IMR-90 (cell line): ENCODE results near the gene HDHD3. TPM values are rescaled to one million over a fixed set of nuclear protein-coding genes. Genes with fewer than 3 reads are reported as not detected.

Experiments
- ATAC-seq: fragments of 200-7000 bp; cut with Tn5 transposase; 2 replicates; pipeline ENCODE4 v1.9.1; 2020; ENCODE audit warnings: low read depth, mild to moderate bottlenecking, moderate library complexity
- BruUV-seq: library from RNA; stranded (reverse); fragments of 400-500 nt; replicated peaks from 2 replicates; lab custom pipeline; 2021; lab: Mats Ljungman, UMichigan
- CTCF ChIA-PET: fragments of 300-600 bp; formaldehyde crosslinking; extraction: SDS; loops from one replicate; lab custom pipeline; 2021; ENCODE audit warnings: antibody characterized with exemption; lab: Yijun Ruan, JAX
- POLR2A ChIA-PET: fragments of 300-600 bp; sonication (Branson Sonifier 250); formaldehyde crosslinking; loops from one replicate; lab custom pipeline; 2022; ENCODE audit warnings: antibody characterized with exemption; ENCODE audit not compliant: unreplicated experiment; lab: Charles Lee
- DNase-seq: peaks from one replicate; pipeline ENCODE4 v3.0.0; 2013
- H2AFZ ChIP-seq: replicated peaks from 2 replicates; pipeline ENCODE3; 2013; ENCODE audit warnings: low read length, mild to moderate bottlenecking; ENCODE audit not compliant: poor library complexity
- H2AK5ac ChIP-seq: 2 replicates; pipeline ENCODE4 v1.6.1; 2013; ENCODE audit warnings: low read depth, low read length, inconsistent platforms
- H2AK9ac ChIP-seq: replicated peaks from 2 replicates; pipeline ENCODE3; 2013; ENCODE audit warnings: mild to moderate bottlenecking, low read depth, low read length, moderate library complexity; ENCODE audit not compliant: poor library complexity
- H2BK120ac ChIP-seq: 2 replicates; pipeline ENCODE4 v1.6.1; 2013; ENCODE audit warnings: low read depth, low read length, inconsistent platforms
- H2BK15ac ChIP-seq: 3 replicates; pipeline ENCODE4 v1.6.1; 2013; ENCODE audit warnings: low read depth, low read length, inconsistent platforms
- H2BK20ac ChIP-seq: 2 replicates; pipeline ENCODE4 v1.6.1; 2013; ENCODE audit warnings: low read depth, mild to moderate bottlenecking, inconsistent platforms, low read length, moderate library complexity
- H2BK5ac ChIP-seq: 2 replicates; pipeline ENCODE4 v1.6.1; 2013; ENCODE audit warnings: mild to moderate bottlenecking, low read depth, low read length, inconsistent platforms; ENCODE audit not compliant: poor library complexity, severe bottlenecking
- H3K14ac ChIP-seq: replicated peaks from 2 replicates; pipeline ENCODE4 v1.6.1; 2013; ENCODE audit warnings: low read depth, low read length, inconsistent platforms
- H3K18ac ChIP-seq: 2 replicates; pipeline ENCODE4 v1.6.1; 2013; ENCODE audit warnings: low read depth, low read length, control low read depth
- H3K23ac ChIP-seq: 2 replicates; pipeline ENCODE4 v1.6.1; 2013; ENCODE audit warnings: low read depth, low read length, inconsistent platforms
- H3K27ac ChIP-seq: 2 replicates; pipeline ENCODE4 v1.5.1; 2013; ENCODE audit warnings: mild to moderate bottlenecking, control low read depth, low read length; ENCODE audit not compliant: insufficient read depth
- H3K27me3 ChIP-seq: 2 replicates; pipeline ENCODE4 v1.6.1; 2013; ENCODE audit warnings: low read length; ENCODE audit not compliant: control insufficient read depth, insufficient read depth
- H3K36me3 ChIP-seq: 2 replicates; pipeline ENCODE4 v1.6.1; 2013; ENCODE audit warnings: low read length, mixed read lengths; ENCODE audit not compliant: control insufficient read depth, insufficient read depth
- H3K4ac ChIP-seq: 2 replicates; pipeline ENCODE4 v1.6.1; 2013; ENCODE audit warnings: low read depth, low read length, inconsistent platforms
- H3K4me1 ChIP-seq: 2 replicates; pipeline ENCODE4 v1.6.1; 2013; ENCODE audit warnings: low read length, mixed read lengths; ENCODE audit not compliant: control insufficient read depth, insufficient read depth
- H3K4me2 ChIP-seq: 2 replicates; pipeline ENCODE4 v1.6.1; 2013; ENCODE audit warnings: low read depth, mild to moderate bottlenecking, control low read depth, low read length, moderate library complexity
- H3K4me3 ChIP-seq: 2 replicates; pipeline ENCODE4 v1.5.1; 2013; ENCODE audit warnings: low read depth, mild to moderate bottlenecking, control low read depth, low read length, moderate library complexity; ENCODE audit not compliant: insufficient read depth
- H3K56ac ChIP-seq: 2 replicates; pipeline ENCODE4 v1.6.1; 2013; ENCODE audit warnings: low read length, inconsistent platforms; ENCODE audit not compliant: insufficient read depth; ENCODE audit errors: extremely low read depth
- H3K79me1 ChIP-seq, 2 experiments: 2 replicates each; pipeline ENCODE4 v1.6.1; 2013; ENCODE audit warnings: low read length in 2 of 2, inconsistent platforms in 1 of 2, low read depth in 1 of 2
- H3K9ac ChIP-seq: 2 replicates; pipeline ENCODE4 v1.6.1; 2013; ENCODE audit warnings: low read depth, low read length, control low read depth
- H3K9me1 ChIP-seq: 2 replicates; pipeline ENCODE4 v1.6.1; 2013; ENCODE audit warnings: low read length, inconsistent platforms; ENCODE audit not compliant: insufficient read depth
- H3K9me3 ChIP-seq: 2 replicates; pipeline ENCODE4 v1.6.1; 2013; ENCODE audit warnings: low read length; ENCODE audit not compliant: control insufficient read depth, insufficient read depth
- H4K20me1 ChIP-seq: 2 replicates; pipeline ENCODE4 v1.6.1; 2013; ENCODE audit warnings: low read length, inconsistent platforms; ENCODE audit not compliant: insufficient read depth
- H4K5ac ChIP-seq: 2 replicates; pipeline ENCODE4 v1.6.1; 2013; ENCODE audit warnings: mild to moderate bottlenecking, low read depth, low read length, control low read depth
- H4K8ac ChIP-seq, 2 experiments: 2 replicates each; pipeline ENCODE4 v1.6.1; 2013; ENCODE audit warnings: low read depth in 2 of 2, low read length in 2 of 2, control low read depth in 1 of 2, inconsistent platforms in 1 of 2
- H4K91ac ChIP-seq: 2 replicates; pipeline ENCODE4 v1.6.1; 2013; ENCODE audit warnings: low read depth, low read length, inconsistent platforms; ENCODE audit not compliant: insufficient read depth
- CTCF ChIP-seq: conservative IDR thresholded peaks from 2 replicates; pipeline ENCODE4 v1.5.1; 2012; ENCODE audit warnings: mild to moderate bottlenecking, low read depth, low read length, improper control_type of control experiment
- FOS ChIP-seq: fragments of 150-350 bp; IDR thresholded peaks from 2 replicates; pipeline ENCODE4 v1.6.1; 2016; ENCODE audit warnings: low read depth, low read length
- RCOR1 ChIP-seq: IDR thresholded peaks from 2 replicates; pipeline ENCODE4 v1.6.1; 2012; ENCODE audit warnings: mild to moderate bottlenecking, low read length, improper control_type of control experiment; ENCODE audit not compliant: insufficient replicate concordance
- WGBS, 2 experiments: methylation state at CpG; one replicate each; pipeline versions ENCODE4 v1.1.5 to v1.1.7; 2013; ENCODE audit warnings: missing lambda C conversion rate in 2 of 2; ENCODE audit not compliant: insufficient read length in 1 of 2; ENCODE audit errors: extremely low coverage in 2 of 2; 5-methylcytosine and 5-hydroxymethylcytosine counted together
- dilution Hi-C: fragments of 300-500 bp; cut with HindIII; formaldehyde crosslinking; loops from one replicate; pipeline ENCODE4 v1.14.3; 2018; ENCODE audit warnings: low sequenced_read_pairs; ENCODE audit not compliant: unreplicated experiment
- in situ Hi-C: fragments of 300-500 bp; cut with MboI; formaldehyde crosslinking; loops from 3 replicates; pipeline ENCODE4 v1.14.3; 2019; ENCODE audit warnings: low sequenced_read_pairs, inconsistent platforms, mixed read lengths
- intact Hi-C: fragments of 100-400 bp; cut with micrococcal nuclease; formaldehyde crosslinking; loops from 2 replicates; pipeline ENCODE4 v1.10.0; 2022
- polyA plus RNA-seq, 3 experiments: library from polyadenylated mRNA; depleted of rRNA; stranded (reverse); fragments of >200 nt; gene quantifications; 2 replicates each; pipeline ENCODE4 v1.2.3, GENCODE V29; 2012; ENCODE audit warnings: low replicate concordance in 1 of 3
- total RNA-seq: library from RNA; depleted of rRNA; stranded (reverse); fragments of >200 nt; gene quantifications from 2 replicates; pipeline ENCODE4 v1.2.3, GENCODE V29; 2012

HDHD3 gene
- total and polyA plus RNA-seq, 2 of the 4 experiments (the other 2 are of a cell fraction): 7.0 to 8.6 TPM

GRCh38 chr9:113373676-113374392 is 3.0 kb downstream of the HDHD3 start:
- no peak overlapping the region for H4K8ac ChIP-seq
- H3K4me2 ChIP-seq: no peak overlapping the region
- in situ Hi-C loops (no loop called here), intact Hi-C loops (no loop called here), dilution Hi-C loops (no loop called here)
- no peaks in the 10 kb centered on the region for H4K20me1 ChIP-seq
- peaks cover 12% of the 10 kb centered on the region; the same call in 1 of the 2 replicates for H3K36me3 ChIP-seq
- peaks cover 2% of the 10 kb centered on the region; the same call in 1 of the 2 replicates for H3K4me1 ChIP-seq
- CTCF ChIA-PET: interaction anchor here (0.9 to 1.0 kb wide), 2 partner anchors 9 to 28 kb away, joined by 3 to 4 read pairs; partner anchors contain the start of gene ALAD
- H2BK20ac ChIP-seq: no peak overlapping the region
- no peak overlapping the region for H3K23ac ChIP-seq
- no peak overlapping the region for H3K14ac ChIP-seq
- H3K9ac ChIP-seq: no peak overlapping the region
- no peak overlapping the region for H2AFZ ChIP-seq
- POLR2A ChIA-PET: no interaction called here
- H2BK5ac ChIP-seq: no peak overlapping the region
- DNase-seq (no peak), ATAC-seq (no peak)
- H2AK9ac ChIP-seq: no peak overlapping the region
- no peak overlapping the region for H3K18ac ChIP-seq
- no peak overlapping the region for H3K4me3 ChIP-seq
- H3K9me1 ChIP-seq: no peaks in the 10 kb centered on the region
- WGBS, 2 experiments: 92% methylated on average over 15 of the region's 24 CpGs; no CpG with 5 or more reads in 1 of the 2 experiments
- no peak overlapping the region for H4K91ac ChIP-seq
- no peak overlapping the region for H2BK120ac ChIP-seq
- no peak overlapping the region for H3K4ac ChIP-seq
- no peak overlapping the region for H4K5ac ChIP-seq
- H3K79me1 ChIP-seq: peaks cover 0 to 8% of the 10 kb centered on the region in 2 experiments; a peak in 1 of 4 replicates
- H3K27ac ChIP-seq: no peak overlapping the region
- TF ChIP-seq FOS: no peak
- no peak for TF ChIP-seq CTCF
- TF ChIP-seq RCOR1: no peak
- H3K56ac ChIP-seq: no peak overlapping the region
- peaks cover 6% of the 10 kb centered on the region; the same call in 1 of the 2 replicates for H3K27me3 ChIP-seq
- H2BK15ac ChIP-seq: no peak overlapping the region
- no peak overlapping the region for H2AK5ac ChIP-seq
- BruUV-seq: no TSS peak
- H3K9me3 ChIP-seq: no peaks in the 10 kb centered on the region
